Effector memory CD4-positive, alpha-beta T cell (primary cell): ENCODE data around the gene SURF1.

Experiments
- DNase-seq, 3 donors: peaks; one replicate each; pipeline ENCODE4 v3.0.0-alpha.2; 2020
- H3K27ac ChIP-seq: 2 replicates; pipeline ENCODE4 v1.7.0; 2013; ENCODE audit warnings: mild to moderate bottlenecking, low read length, moderate library complexity; ENCODE audit not compliant: insufficient read depth, poor library complexity, severe bottlenecking
- H3K27me3 ChIP-seq: replicated peaks from 2 replicates; pipeline ENCODE4 v1.7.0; 2013; ENCODE audit warnings: mild to moderate bottlenecking, low read length; ENCODE audit not compliant: insufficient read depth, control insufficient read depth, poor library complexity, severe bottlenecking
- H3K36me3 ChIP-seq: 2 replicates; pipeline ENCODE4 v1.7.0; 2013; ENCODE audit warnings: mild to moderate bottlenecking, low read length, moderate library complexity; ENCODE audit not compliant: control insufficient read depth, insufficient read depth
- H3K4me1 ChIP-seq: 2 replicates; pipeline ENCODE4 v1.7.0; 2013; ENCODE audit warnings: low read length, mild to moderate bottlenecking; ENCODE audit not compliant: control insufficient read depth, insufficient read depth, poor library complexity, severe bottlenecking
- H3K4me3 ChIP-seq: 2 replicates; pipeline ENCODE4 v1.7.0; 2013; ENCODE audit warnings: low read length, low read depth, mild to moderate bottlenecking; ENCODE audit not compliant: insufficient read depth, poor library complexity, severe bottlenecking
- H3K9me3 ChIP-seq: 2 replicates; pipeline ENCODE4 v1.7.0; 2013; ENCODE audit warnings: mild to moderate bottlenecking, low read length, moderate library complexity; ENCODE audit not compliant: control insufficient read depth

Gene SURF1

GRCh38 chr9:133375724-133376654 is 19.7 kb upstream of the SURF1 start, which contains the start of the genes STKLD1 and SURF4:
STKLD1 (plus strand) TSS chr9:133376366; CDS start chr9:133376474, 108 bp downstream.
SURF4 (minus strand) TSS chr9:133376060; CDS start chr9:133375969, 91 bp downstream.
- H3K4me1 ChIP-seq = peaks cover 40% of the 10 kb centered on the region
- no peaks in the 10 kb centered on the region for H3K27me3 ChIP-seq
- no peaks in the 10 kb centered on the region for H3K9me3 ChIP-seq
- DNase-seq = peak; percentile 87 to 88 (median 87)
- peak within 1 kb of the TSS; percentile 92 for H3K27ac ChIP-seq
- H3K4me3 ChIP-seq = peak within 1 kb of the TSS; percentile 71
- no peaks in the 10 kb centered on the region for H3K36me3 ChIP-seq

- Histone ChIP-seq H3K27ac (peak overlapping the region; percentile 92), H3K4me1 (peaks cover 48% of the 10 kb centered on the region), H3K36me3 (no peaks in the 10 kb centered on the region), H3K4me3 (peak overlapping the region; percentile 71), H3K27me3 (no peaks in the 10 kb centered on the region), H3K9me3 (no peaks in the 10 kb centered on the region)
- DNase-seq = no peak
Measured at GRCh38 chr9:133375116-133375723, 18.9 kb upstream of the SURF1 start.

- Histone ChIP-seq H3K27me3 (no peaks in the 10 kb centered on the region), H3K4me1 (peaks cover 53% of the 10 kb centered on the region), H3K4me3 (peak overlapping the region; percentile 71), H3K36me3 (peaks cover 5% of the 10 kb centered on the region), H3K9me3 (no peaks in the 10 kb centered on the region), H3K27ac (peak overlapping the region; percentile 92)
- DNase-seq = peak in 1 of 3 donors; percentile 5
Measured at GRCh38 chr9:133374612-133375115, 18.4 kb upstream of the SURF1 start.

- Histone ChIP-seq H3K4me1 (peaks cover 77% of the 10 kb centered on the region), H3K4me3 (peak overlapping the region; percentile 54), H3K27ac (peak overlapping the region; percentile 97)
Measured at GRCh38 chr9:133372144-133372543, 15.9 kb upstream of the SURF1 start.

GRCh38 chr9:133371261-133371711 is 15.0 kb upstream of the SURF1 start:
- H3K4me3 ChIP-seq = peak overlapping the region; percentile 54
- peaks cover 77% of the 10 kb centered on the region for H3K4me1 ChIP-seq
- peak; percentile 57 to 72 (median 60) for DNase-seq

More at GRCh38 chr9:133372144-133372543, 15.9 kb upstream of the SURF1 start:
- Histone ChIP-seq H3K36me3 (peaks cover 15% of the 10 kb centered on the region), H3K9me3 (no peaks in the 10 kb centered on the region), H3K27me3 (no peaks in the 10 kb centered on the region)
- no peak for DNase-seq

GRCh38 chr9:133370685-133371084 is 14.4 kb upstream of the SURF1 start:
- DNase-seq = peak in 2 of 3 donors; percentile 42 to 51
- peak overlapping the region; percentile 54 for H3K4me3 ChIP-seq
- H3K36me3 ChIP-seq = peaks cover 29% of the 10 kb centered on the region
- H3K4me1 ChIP-seq = peaks cover 75% of the 10 kb centered on the region
- H3K27me3 ChIP-seq = no peaks in the 10 kb centered on the region
- H3K9me3 ChIP-seq = no peaks in the 10 kb centered on the region
- H3K27ac ChIP-seq = peak overlapping the region; percentile 97

More at GRCh38 chr9:133371261-133371711, 15.0 kb upstream of the SURF1 start:
- Histone ChIP-seq H3K27ac (peak overlapping the region; percentile 97), H3K9me3 (no peaks in the 10 kb centered on the region), H3K36me3 (peaks cover 23% of the 10 kb centered on the region), H3K27me3 (no peaks in the 10 kb centered on the region)

- Histone ChIP-seq H3K27ac (peak overlapping the region; percentile 97), H3K36me3 (peaks cover 37% of the 10 kb centered on the region)
- DNase-seq = no peak
Measured at GRCh38 chr9:133369933-133370332, 13.6 kb upstream of the SURF1 start.

GRCh38 chr9:133369422-133369821 is 13.1 kb upstream of the SURF1 start:
- Histone ChIP-seq H3K4me3 (peak overlapping the region; percentile 54), H3K4me1 (peaks cover 75% of the 10 kb centered on the region), H3K27ac (peak overlapping the region; percentile 97), H3K27me3 (no peaks in the 10 kb centered on the region), H3K9me3 (no peaks in the 10 kb centered on the region), H3K36me3 (peaks cover 42% of the 10 kb centered on the region)
- no peak for DNase-seq

More at GRCh38 chr9:133369933-133370332, 13.6 kb upstream of the SURF1 start:
- Histone ChIP-seq H3K27me3 (no peaks in the 10 kb centered on the region), H3K4me3 (peak overlapping the region; percentile 54), H3K9me3 (no peaks in the 10 kb centered on the region), H3K4me1 (peaks cover 75% of the 10 kb centered on the region)

- Histone ChIP-seq H3K4me1 (peaks cover 64% of the 10 kb centered on the region), H3K27ac (no peak overlapping the region), H3K9me3 (no peaks in the 10 kb centered on the region), H3K36me3 (peaks cover 50% of the 10 kb centered on the region), H3K4me3 (no peak overlapping the region), H3K27me3 (no peaks in the 10 kb centered on the region)
- DNase-seq = no peak
Measured at GRCh38 chr9:133368249-133368881, 12.1 kb upstream of the SURF1 start.
